CD14-positive monocyte (primary cell): Measurements from ENCODE around the gene TSPAN10. TPM values are rescaled to one million over a fixed set of nuclear protein-coding genes. Genes with fewer than 3 reads are reported as not detected.

Experiments used
- DNase-seq, 3 donors: peaks; one replicate each; pipeline ENCODE4 v3.0.0-alpha.2; 2011 to 2022
- H2AFZ ChIP-seq: 2 replicates; pipeline ENCODE4 v1.6.0; 2012; ENCODE audit warnings: mild to moderate bottlenecking, low read depth, low read length, inconsistent platforms; ENCODE audit not compliant: insufficient read depth, poor library complexity, severe bottlenecking
- H3K27ac ChIP-seq, 2 donors: 1 replicate in 1 of 2; 2 replicates in 1 of 2; pipeline ENCODE4 v1.5.1; 2012 to 2013; ENCODE audit warnings: low read length in 2 of 2, control low read depth in 1 of 2, inconsistent platforms in 1 of 2, low read depth in 1 of 2, mild to moderate bottlenecking in 1 of 2
- H3K27me3 ChIP-seq, 2 donors: one replicate each; pipeline versions ENCODE4 v1.6.0 to v1.6.1; 2011 to 2013; ENCODE audit warnings: low read length in 2 of 2; ENCODE audit not compliant: control insufficient read depth in 2 of 2, insufficient read depth in 2 of 2
- H3K36me3 ChIP-seq, 2 donors: replicated peaks in 1 of 2; 1 replicate in 1 of 2; 2 replicates in 1 of 2; pipeline versions ENCODE4 v1.5.1 to v1.6.1; 2012 to 2013; ENCODE audit warnings: low read length in 2 of 2, control low read depth in 1 of 2, inconsistent platforms in 1 of 2, mild to moderate bottlenecking in 1 of 2; ENCODE audit not compliant: insufficient read depth in 2 of 2, control insufficient read depth in 1 of 2
- H3K4me1 ChIP-seq, 2 donors: 1 replicate in 1 of 2; 2 replicates in 1 of 2; pipeline versions ENCODE4 v1.5.1 to v1.6.1; 2012 to 2013; ENCODE audit warnings: low read length in 2 of 2, control low read depth in 1 of 2, inconsistent platforms in 1 of 2, mild to moderate bottlenecking in 1 of 2, moderate library complexity in 1 of 2; ENCODE audit not compliant: insufficient read depth in 2 of 2, control insufficient read depth in 1 of 2
- H3K4me2 ChIP-seq: replicated peaks from 2 replicates; pipeline ENCODE3; 2012; ENCODE audit warnings: low read length, moderate library complexity, mild to moderate bottlenecking; ENCODE audit not compliant: poor library complexity, severe bottlenecking; ENCODE audit errors: extremely low read depth
- H3K4me3 ChIP-seq, 3 experiments: fragments of 200-600 bp in 1 of 3; sonication (generic) in 1 of 3; replicated peaks in 1 of 3; 1 replicate in 2 of 3; 2 replicates in 1 of 3; pipeline ENCODE4 v1.5.1; 2011 to 2013; ENCODE audit warnings: low read length in 3 of 3, mild to moderate bottlenecking in 3 of 3, control low read depth in 2 of 3, low read depth in 2 of 3, inconsistent platforms in 1 of 3, moderate library complexity in 1 of 3
- H3K79me2 ChIP-seq: 2 replicates; pipeline ENCODE4 v1.6.0; 2012; ENCODE audit warnings: mild to moderate bottlenecking, control low read depth, inconsistent platforms, low read length, moderate library complexity; ENCODE audit not compliant: insufficient read depth
- H3K9ac ChIP-seq: 2 replicates; pipeline ENCODE4 v1.6.0; 2017; ENCODE audit warnings: low read length, mild to moderate bottlenecking; ENCODE audit not compliant: insufficient read depth, poor library complexity, severe bottlenecking
- H3K9me3 ChIP-seq, 2 donors: replicated peaks in 1 of 2; 1 replicate in 1 of 2; 2 replicates in 1 of 2; pipeline versions ENCODE4 v1.5.1 to v1.6.1; 2012 to 2013; ENCODE audit warnings: low read length in 2 of 2, control low read depth in 1 of 2; ENCODE audit not compliant: control insufficient read depth in 1 of 2, insufficient read depth in 1 of 2
- H4K20me1 ChIP-seq: 2 replicates; pipeline ENCODE4 v1.6.0; 2012; ENCODE audit warnings: mild to moderate bottlenecking, low read length, control low read depth, moderate library complexity; ENCODE audit not compliant: insufficient read depth
- H3K27ac Mint-ChIP-seq, 7 donors: one replicate each; pipeline ENCODE4 v1.8.0; 2020; ENCODE audit warnings: mild to moderate bottlenecking in 7 of 7, mixed read lengths in 7 of 7, moderate library complexity in 6 of 7, inconsistent platforms in 2 of 7
- H3K27me3 Mint-ChIP-seq, 3 donors: one replicate each; pipeline ENCODE4 v1.8.0; 2021 to 2022; ENCODE audit warnings: low read depth in 3 of 3, mild to moderate bottlenecking in 3 of 3, mixed read lengths in 3 of 3, moderate library complexity in 3 of 3, inconsistent platforms in 1 of 3
- H3K36me3 Mint-ChIP-seq, 2 donors: one replicate each; pipeline ENCODE4 v1.8.0; 2020; ENCODE audit warnings: mixed read lengths in 2 of 2, inconsistent platforms in 1 of 2, mild to moderate bottlenecking in 1 of 2
- H3K4me1 Mint-ChIP-seq: one replicate; pipeline ENCODE4 v1.8.0; 2020; ENCODE audit warnings: mild to moderate bottlenecking, mixed read lengths
- H3K4me3 Mint-ChIP-seq, 2 donors: one replicate each; pipeline ENCODE4 v1.8.0; 2020; ENCODE audit warnings: mild to moderate bottlenecking in 2 of 2, mixed read lengths in 2 of 2, moderate library complexity in 1 of 2
- H3K9me3 Mint-ChIP-seq, 7 donors: one replicate each; pipeline ENCODE4 v1.8.0; 2020 to 2022; ENCODE audit warnings: mixed read lengths in 7 of 7, mild to moderate bottlenecking in 6 of 7, moderate library complexity in 6 of 7, inconsistent platforms in 2 of 7
- WGBS: methylation state at CpG from one replicate; pipeline ENCODE4 v1.1.5; 2013; ENCODE audit warnings: missing lambda C conversion rate; ENCODE audit not compliant: insufficient coverage; 5-methylcytosine and 5-hydroxymethylcytosine counted together
- intact Hi-C, 2 donors: fragments of 100-400 bp; cut with micrococcal nuclease; formaldehyde crosslinking; loops; one replicate each; pipeline versions ENCODE4 v1.15.0 to v1.15.1; 2023
- polyA plus RNA-seq, 3 donors: library from polyadenylated mRNA; depleted of rRNA in 1 of 3; unstranded in 2 of 3; stranded (reverse) in 1 of 3; fragments of 300-500 nt in 2 of 3; fragments of >200 nt in 1 of 3; fragmentation: Illumina TruSeq in 2 of 3; gene quantifications; 1 replicate in 2 of 3; 2 replicates in 1 of 3; pipeline ENCODE4 v1.2.3, GENCODE V29; 2012 to 2021
- TF ChIP-seq, protein P1 (sequence below): fragments of 200-600 bp; IDR thresholded peaks from one replicate; pipeline ENCODE4 v1.8.0; 2022; ENCODE audit warnings: antibody characterized with exemption, mild to moderate bottlenecking

TSPAN10 gene
- polyA plus RNA-seq, 3 donors: not detected

DNA sequence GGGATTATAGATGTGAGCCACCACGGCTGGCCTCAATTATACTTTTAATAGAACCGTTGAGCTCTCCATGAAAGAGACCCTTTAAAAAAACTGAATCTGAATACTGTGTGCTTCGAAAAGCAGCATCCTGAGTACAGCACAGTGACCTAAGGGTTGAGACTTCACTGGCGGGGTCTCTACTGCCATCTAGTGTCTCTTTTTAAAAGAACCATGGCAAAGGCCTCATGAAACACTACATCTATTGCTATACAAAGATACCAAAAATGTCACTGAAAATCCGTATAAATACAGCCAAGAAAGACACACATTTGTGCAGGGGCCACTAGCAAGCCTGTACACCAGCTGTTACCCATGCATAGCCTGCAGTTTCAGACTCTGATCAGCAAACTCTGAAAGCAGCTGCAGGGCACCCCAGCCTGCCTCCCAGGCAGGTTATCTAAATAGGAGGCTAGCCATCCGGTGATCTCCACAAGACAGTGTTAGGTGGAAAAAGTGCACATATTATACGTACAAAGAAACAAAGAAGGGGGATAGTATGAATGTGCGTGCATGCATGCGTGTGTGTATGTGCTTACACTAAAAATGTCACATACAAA lies 35.4 kb upstream of the TSPAN10 start:
- Mint-ChIP-seq H3K9me3 (peaks cover 0 to 3% (median 0%) of the 10 kb centered on the region in 7 donors), H3K4me3 (no peak overlapping the region), H3K36me3 (peaks cover 47 to 69% of the 10 kb centered on the region in 2 donors), H3K27ac (no peak overlapping the region), H3K4me1 (peaks cover 43% of the 10 kb centered on the region), H3K27me3 (no peaks in the 10 kb centered on the region)
- Histone ChIP-seq H4K20me1 (peaks cover 3% of the 10 kb centered on the region), H2AFZ (no peak overlapping the region), H3K79me2 (peaks cover 26% of the 10 kb centered on the region), H3K9me3 (no peaks in the 10 kb centered on the region), H3K36me3 (peaks cover 47 to 67% of the 10 kb centered on the region in 2 donors), H3K4me2 (no peak overlapping the region), H3K9ac (no peak overlapping the region), H3K27me3 (no peaks in the 10 kb centered on the region), H3K4me3 (no peak overlapping the region), H3K27ac (no peak overlapping the region), H3K4me1 (peaks cover 48 to 49% of the 10 kb centered on the region in 2 donors)
- intact Hi-C loops: loop anchor here (2.0 to 5.0 kb wide), 3 partner anchors 44 to 349 kb away; partner anchors contain the start of gene FAAP100 (in 1 of the 2)
- 13% methylated on average over 4 of the region's 9 CpGs for WGBS
- TF ChIP-seq, protein P1, sequence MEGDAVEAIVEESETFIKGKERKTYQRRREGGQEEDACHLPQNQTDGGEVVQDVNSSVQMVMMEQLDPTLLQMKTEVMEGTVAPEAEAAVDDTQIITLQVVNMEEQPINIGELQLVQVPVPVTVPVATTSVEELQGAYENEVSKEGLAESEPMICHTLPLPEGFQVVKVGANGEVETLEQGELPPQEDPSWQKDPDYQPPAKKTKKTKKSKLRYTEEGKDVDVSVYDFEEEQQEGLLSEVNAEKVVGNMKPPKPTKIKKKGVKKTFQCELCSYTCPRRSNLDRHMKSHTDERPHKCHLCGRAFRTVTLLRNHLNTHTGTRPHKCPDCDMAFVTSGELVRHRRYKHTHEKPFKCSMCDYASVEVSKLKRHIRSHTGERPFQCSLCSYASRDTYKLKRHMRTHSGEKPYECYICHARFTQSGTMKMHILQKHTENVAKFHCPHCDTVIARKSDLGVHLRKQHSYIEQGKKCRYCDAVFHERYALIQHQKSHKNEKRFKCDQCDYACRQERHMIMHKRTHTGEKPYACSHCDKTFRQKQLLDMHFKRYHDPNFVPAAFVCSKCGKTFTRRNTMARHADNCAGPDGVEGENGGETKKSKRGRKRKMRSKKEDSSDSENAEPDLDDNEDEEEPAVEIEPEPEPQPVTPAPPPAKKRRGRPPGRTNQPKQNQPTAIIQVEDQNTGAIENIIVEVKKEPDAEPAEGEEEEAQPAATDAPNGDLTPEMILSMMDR: peak; percentile 84
- peak; percentile 45 to 63 (median 59) for DNase-seq

DNA sequence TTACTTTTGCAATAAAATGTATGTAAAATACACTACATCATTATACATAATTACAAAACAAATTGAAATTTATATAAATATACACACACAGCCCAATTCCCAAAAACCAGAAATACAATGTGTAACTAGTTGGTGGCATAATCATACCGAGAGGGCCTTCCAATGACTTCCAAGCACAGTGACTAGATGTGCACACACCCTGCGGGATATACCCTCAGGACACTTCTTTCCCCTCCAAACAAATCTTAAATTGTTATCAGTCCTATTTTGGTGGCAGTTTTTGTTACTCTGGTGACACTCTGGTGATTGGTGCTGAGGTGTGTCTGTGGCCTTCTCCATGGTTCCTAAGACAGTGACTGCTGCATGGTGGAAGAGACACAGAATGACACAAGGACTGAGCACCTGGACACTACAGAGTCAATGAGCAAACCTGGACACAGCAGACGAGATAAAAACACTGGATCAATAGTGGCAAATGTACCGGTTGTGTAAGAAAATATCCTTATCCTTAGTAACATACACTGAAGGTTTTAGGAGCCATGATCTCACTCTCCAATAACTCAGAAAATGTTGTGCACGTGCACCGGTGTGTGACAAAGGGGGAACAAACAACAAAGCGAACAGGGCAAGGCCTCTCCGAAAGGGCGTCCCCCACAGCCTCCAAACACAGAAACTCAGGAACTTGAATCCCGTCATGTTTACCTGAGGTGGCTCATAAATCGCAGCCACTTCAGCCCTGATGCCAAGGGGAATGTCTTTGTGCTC lies 33.0 kb upstream of the TSPAN10 start:
- no peak overlapping the region for H3K4me3 Mint-ChIP-seq
- Histone ChIP-seq H4K20me1 (no peaks in the 10 kb centered on the region), H3K36me3 (peaks cover 59 to 88% of the 10 kb centered on the region in 2 donors), H3K9me3 (no peaks in the 10 kb centered on the region), H3K27me3 (no peaks in the 10 kb centered on the region), H3K4me3 (no peak overlapping the region), H3K27ac (no peak overlapping the region), H2AFZ (no peak overlapping the region), H3K4me1 (peaks cover 44 to 48% of the 10 kb centered on the region in 2 donors), H3K4me2 (no peak overlapping the region), H3K9ac (no peak overlapping the region), H3K79me2 (peaks cover 39% of the 10 kb centered on the region)
- H3K36me3 Mint-ChIP-seq: peaks cover 66 to 92% of the 10 kb centered on the region in 2 donors
- peaks cover 48% of the 10 kb centered on the region for H3K4me1 Mint-ChIP-seq
- 100% methylated on average over 5 of the region's 11 CpGs for WGBS
- no peaks in the 10 kb centered on the region for H3K27me3 Mint-ChIP-seq
- no peak for DNase-seq
- TF ChIP-seq, protein P1: no peak
- intact Hi-C loops: loop anchor here in 1 of 2 donors (5.0 kb wide), 2 partner anchors 47 to 352 kb away; no protein-coding TSS in a partner anchor
- H3K27ac Mint-ChIP-seq: peak overlapping the region in 1 of 7 donors; percentile 16
- no peaks in the 10 kb centered on the region for H3K9me3 Mint-ChIP-seq
